ENCODE results near the gene AGK. TPM values are rescaled to one million over a fixed set of nuclear protein-coding genes. Genes with fewer than 3 reads are reported as not detected.

The AGK gene
- total and polyA plus RNA-seq, 2 experiments from 2014 or later = 21.9 to 37.9 TPM

GRCh38 chr7:141619745-141620144, 68.5 kb downstream of the AGK start:
- H3K4me1 Mint-ChIP-seq = no peaks in the 10 kb centered on the region
- no peaks in the 10 kb centered on the region for H3K4me1 ChIP-seq (ENCODE audit: insufficient read depth)
- no peaks in the 10 kb centered on the region for H3K27me3 Mint-ChIP-seq (ENCODE audit: insufficient read depth, low read depth, poor library complexity)
- no peak overlapping the region for H3K4me3 ChIP-seq
- no peaks in the 10 kb centered on the region for H3K9me3 Mint-ChIP-seq
- H3K27ac ChIP-seq (ENCODE audit: low read depth) = no peak overlapping the region
- ATAC-seq (no peak), DNase-seq (ENCODE audit: low spot score) (no peak)
- H3K36me3 Mint-ChIP-seq (ENCODE audit: low read depth) = peaks cover 37% of the 10 kb centered on the region
- TF ChIP-seq STAT1 (IDR thresholded peaks at IDR 0.05; ENCODE audit: unreplicated experiment) = no peak
- TF ChIP-seq CREB1 (CRISPR knock-in tag; IDR thresholded peaks at IDR 0.05; ENCODE audit: low read depth) = no peak
- TF ChIP-seq ZNF331 (CRISPR knock-in tag; IDR thresholded peaks at IDR 0.05; ENCODE audit: low read depth) = no peak
- TF ChIP-seq POLR2AphosphoS5 (IDR thresholded peaks at IDR 0.05; ENCODE audit: low read depth) = no peak
- TF ChIP-seq ZNF114 (CRISPR knock-in tag; IDR thresholded peaks at IDR 0.05) = no peak
- TF ChIP-seq ETS1 (IDR thresholded peaks at IDR 0.05) = no peak
- no peak for TF ChIP-seq EZH2phosphoT487 (IDR thresholded peaks at IDR 0.05; ENCODE audit: unreplicated experiment)
- no peak for TF ChIP-seq REST (IDR thresholded peaks at IDR 0.05; ENCODE audit: unreplicated experiment)
- no peak for TF ChIP-seq CTCF (conservative IDR thresholded peaks at IDR 0.05; ENCODE audit: low read depth in 2 of 2)
- no peak for TF ChIP-seq JUNB (IDR thresholded peaks at IDR 0.05; ENCODE audit: unreplicated experiment)
- no peak for TF ChIP-seq EZH2 (IDR thresholded peaks at IDR 0.05; ENCODE audit: low read depth, unreplicated experiment)
- no peak for TF ChIP-seq ZNF462 (CRISPR knock-in tag; IDR thresholded peaks at IDR 0.05)
- no peak for TF ChIP-seq NANOG (IDR thresholded peaks at IDR 0.05; ENCODE audit: borderline replicate concordance)
- H3K27ac Mint-ChIP-seq = no peak overlapping the region
- H3K4me3 Mint-ChIP-seq = no peak overlapping the region
- H3K4me2 ChIP-seq = no peak overlapping the region
- H3K27me3 ChIP-seq (ENCODE audit: insufficient read depth) = no peaks in the 10 kb centered on the region
- no peaks in the 10 kb centered on the region for H3F3A ChIP-seq (replicated peaks; ENCODE audit: low read depth)
- H3K9me2 ChIP-seq (ENCODE audit: insufficient read depth) = no peaks in the 10 kb centered on the region
- H4K20me1 ChIP-seq (replicated peaks; ENCODE audit: insufficient read depth) = no peaks in the 10 kb centered on the region
- peaks cover 11% of the 10 kb centered on the region; the same call in 1 of the 2 replicates for H3K36me3 ChIP-seq (ENCODE audit: insufficient read depth)
- no peaks in the 10 kb centered on the region for H3K79me2 ChIP-seq (replicated peaks; ENCODE audit: insufficient read depth)
- H2AFZ ChIP-seq = no peak overlapping the region
